Adrenal gland (tissue), 12 donors: ENCODE measurements around the gene MACROD2. TPM values are rescaled to one million over a fixed set of nuclear protein-coding genes. Genes with fewer than 3 reads are reported as not detected.

Source experiments
- DNase-seq, 7 donors: peaks; one replicate each; pipeline ENCODE4 v3.0.0-alpha.2; 2019 to 2020
- H3K27ac ChIP-seq, 5 donors: fragments of 200-600 bp; sonication (generic) in 4 of 5; 1 replicate in 3 of 5; 2 replicates in 2 of 5; pipeline versions ENCODE4 v1.5.1 to v1.8.0; 2016 to 2020; ENCODE audit warnings: mild to moderate bottlenecking in 1 of 5
- H3K27me3 ChIP-seq: fragments of 200-600 bp; 2 replicates; pipeline ENCODE4 v1.8.0; 2021
- H3K36me3 ChIP-seq, 2 donors: fragments of 200-600 bp; replicated peaks in 1 of 2; 1 replicate in 1 of 2; 2 replicates in 1 of 2; pipeline versions ENCODE4 v1.5.1 to v1.8.0; 2018 to 2022
- H3K4me1 ChIP-seq, 2 donors: fragments of 200-600 bp; replicated peaks in 1 of 2; 1 replicate in 1 of 2; 2 replicates in 1 of 2; pipeline versions ENCODE4 v1.5.1 to v1.8.0; 2018 to 2021
- H3K4me3 ChIP-seq, 4 donors: fragments of 200-600 bp; sonication (generic) in 3 of 4; one replicate each; pipeline ENCODE4 v1.5.1; 2016 to 2018
- H3K9me3 ChIP-seq, 3 donors: fragments of 200-600 bp; sonication (generic) in 1 of 3; replicated peaks in 1 of 3; 1 replicate in 2 of 3; 2 replicates in 1 of 3; pipeline versions ENCODE4 v1.5.1 to v1.8.0; 2016 to 2021
- CTCF ChIP-seq, 6 experiments: fragments of 450-650 bp in 4 of 6; fragments of 200-600 bp in 2 of 6; sonication (generic) in 1 of 6; IDR thresholded peaks; 1 replicate in 5 of 6; 2 replicates in 1 of 6; pipeline versions ENCODE4 v1.5.1 to v1.8.0; 2016 to 2021; ENCODE audit warnings: antibody characterized with exemption in 6 of 6, mild to moderate bottlenecking in 2 of 6, moderate library complexity in 1 of 6
- POLR2A ChIP-seq, 2 donors: fragments of 450-650 bp; IDR thresholded peaks; one replicate each; pipeline ENCODE4 v1.6.1; 2017; ENCODE audit warnings: antibody characterized with exemption in 2 of 2, mild to moderate bottlenecking in 2 of 2, moderate library complexity in 1 of 2
- WGBS, 4 donors: extraction: QIAGEN DNeasy Blood & Tissue Kit in 2 of 4; methylation state at CpG; one replicate each; pipeline versions ENCODE4 v1.1.5 to v1.1.7; 2013 to 2017; 5-methylcytosine and 5-hydroxymethylcytosine counted together
- intact Hi-C, 2 donors: fragments of 100-400 bp; cut with DNase I; formaldehyde crosslinking; loops; one replicate each; pipeline versions ENCODE4 v1.14.1 to v1.15.0; 2022 to 2023
- polyA plus RNA-seq, 3 donors: library from polyadenylated mRNA; stranded (reverse); fragments of 200-250 nt in 2 of 3; fragments of 350-450 nt in 1 of 3; fragmentation: Illumina TruSeq in 1 of 3; extraction: RNeasy Lipid Tissue Mini Kit (QIAGEN cat#74804) in 1 of 3; gene quantifications; one replicate each; pipeline ENCODE4 v1.2.3, GENCODE V29; 2013 to 2014
- total RNA-seq, 9 donors: library from RNA; depleted of rRNA in 4 of 9; stranded (reverse); fragments of >200 nt in 4 of 9; fragments of 120-200 nt in 1 of 9; fragmentation: NEBNext Ultra II Directional in 1 of 9; extraction: Animal tissue kit (Norgen Biotek cat#: 25700) in 1 of 9; gene quantifications; one replicate each; pipeline versions ENCODE4 v1.1.0 to v1.2.4, GENCODE V29; 2013 to 2023
- donor health status: healthy with polysubstance abuse.
- donor health status: Bipolar disorder and iron deficiency.
- donor health status: DM: yes; HTN: yes; CAD: no.
- donor health status: DM: no; HTN: no; CAD: no.
- donor health status: DM: no; HTN: no; CAD: no.
- donor health status: DM: yes; HTN: yes; CAD: no.

The MACROD2 gene
- total and polyA plus RNA-seq, 12 donors = 1.1 to 21.2 (median 6.4) TPM

GRCh38 chr20:15362849-15363248 lies 1367.5 kb downstream of the MACROD2 start:
- no peak for DNase-seq
- H3K9me3 ChIP-seq = no peaks in the 10 kb centered on the region
- no peak overlapping the region for H3K4me3 ChIP-seq
- 47 to 74% (median 53%) methylated on average over 1 of the region's 1 CpG for WGBS, 4 donors
- no peak overlapping the region for H3K27ac ChIP-seq
- no peaks in the 10 kb centered on the region for H3K27me3 ChIP-seq
- TF ChIP-seq POLR2A (IDR thresholded peaks at IDR 0.05) (no peak), CTCF (IDR thresholded peaks at IDR 0.05) (no peak)
- H3K36me3 ChIP-seq = no peaks in the 10 kb centered on the region
- no peaks in the 10 kb centered on the region for H3K4me1 ChIP-seq
- intact Hi-C loops = no loop called here

GRCh38 chr20:15364781-15365180 lies 1369.5 kb downstream of the MACROD2 start:
- Histone ChIP-seq H3K9me3 (no peaks in the 10 kb centered on the region), H3K27me3 (no peaks in the 10 kb centered on the region), H3K4me3 (no peak overlapping the region), H3K4me1 (no peaks in the 10 kb centered on the region), H3K36me3 (no peaks in the 10 kb centered on the region), H3K27ac (no peak overlapping the region)
- intact Hi-C loops = no loop called here
- WGBS, 4 donors = 71 to 90% (median 80%) methylated on average over 2 of the region's 2 CpGs
- TF ChIP-seq POLR2A (IDR thresholded peaks at IDR 0.05) = no peak
- no peak for TF ChIP-seq CTCF (IDR thresholded peaks at IDR 0.05)
- no peak for DNase-seq

- no peak for TF ChIP-seq POLR2A (IDR thresholded peaks at IDR 0.05)
- TF ChIP-seq CTCF (IDR thresholded peaks at IDR 0.05) = no peak
- Histone ChIP-seq H3K4me1 (no peaks in the 10 kb centered on the region), H3K27ac (no peak overlapping the region), H3K27me3 (no peaks in the 10 kb centered on the region), H3K4me3 (no peak overlapping the region), H3K36me3 (no peaks in the 10 kb centered on the region), H3K9me3 (no peaks in the 10 kb centered on the region)
- intact Hi-C loops = no loop called here
- 85 to 98% (median 92%) methylated on average over 1 of the region's 1 CpG for WGBS, 4 donors
- no peak for DNase-seq
Measured at GRCh38 chr20:15370370-15370769, 1375.1 kb downstream of the MACROD2 start.

- DNase-seq = no peak
- no peaks in the 10 kb centered on the region for H3K9me3 ChIP-seq
- TF ChIP-seq CTCF (IDR thresholded peaks at IDR 0.05) (no peak), POLR2A (IDR thresholded peaks at IDR 0.05) (no peak)
- intact Hi-C loops = no loop called here
- no peaks in the 10 kb centered on the region for H3K36me3 ChIP-seq
- 69 to 86% (median 75%) methylated on average over 4 of the region's 4 CpGs for WGBS, 4 donors
- H3K4me3 ChIP-seq = no peak overlapping the region
- H3K4me1 ChIP-seq = no peaks in the 10 kb centered on the region
- H3K27ac ChIP-seq = no peak overlapping the region
- no peaks in the 10 kb centered on the region for H3K27me3 ChIP-seq
Measured at GRCh38 chr20:15374682-15375081, 1379.4 kb downstream of the MACROD2 start.
